GM11168 (cell line): ENCODE data around the gene C2orf49.

ENCODE experiments used
- in situ Hi-C: fragments of 300-500 bp; cut with MboI; formaldehyde crosslinking; loops from one replicate; pipeline ENCODE4 v1.12.0; 2022; ENCODE audit warnings: low sequenced_read_pairs; ENCODE audit not compliant: unreplicated experiment

Gene C2orf49

GRCh38 chr2:105358593-105358992, 21.3 kb downstream of the C2orf49 start:
- in situ Hi-C loops, result no loop called here

- in situ Hi-C loops, result no loop called here
Observed at GRCh38 chr2:105361102-105361889, 24.0 kb downstream of the C2orf49 start.

GRCh38 chr2:105362862-105363591, 25.7 kb downstream of the C2orf49 start:
- in situ Hi-C loops, result no loop called here

GRCh38 chr2:105364436-105365139, 27.2 kb downstream of the C2orf49 start:
- in situ Hi-C loops, result no loop called here

DNA sequence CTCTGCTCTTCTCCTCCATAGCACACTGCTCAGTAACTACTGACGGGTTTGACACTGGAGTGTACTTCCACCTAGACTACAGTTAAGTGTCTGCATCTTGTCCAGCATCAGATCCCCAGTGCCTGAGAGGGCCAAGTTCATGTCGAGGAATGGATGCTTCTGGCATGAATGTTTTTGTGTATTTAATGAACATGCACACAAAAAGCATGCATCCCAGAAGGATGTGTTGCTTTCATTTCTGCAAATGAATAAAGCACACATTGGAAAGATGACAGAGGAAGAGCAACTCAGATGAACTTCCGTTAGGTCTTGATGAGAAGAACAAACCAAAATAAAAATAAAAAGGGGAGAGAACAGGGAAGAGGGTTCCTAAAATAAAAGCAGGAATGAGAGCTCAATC, 27.9 kb downstream of the C2orf49 start:
- in situ Hi-C loops, result no loop called here

DNA sequence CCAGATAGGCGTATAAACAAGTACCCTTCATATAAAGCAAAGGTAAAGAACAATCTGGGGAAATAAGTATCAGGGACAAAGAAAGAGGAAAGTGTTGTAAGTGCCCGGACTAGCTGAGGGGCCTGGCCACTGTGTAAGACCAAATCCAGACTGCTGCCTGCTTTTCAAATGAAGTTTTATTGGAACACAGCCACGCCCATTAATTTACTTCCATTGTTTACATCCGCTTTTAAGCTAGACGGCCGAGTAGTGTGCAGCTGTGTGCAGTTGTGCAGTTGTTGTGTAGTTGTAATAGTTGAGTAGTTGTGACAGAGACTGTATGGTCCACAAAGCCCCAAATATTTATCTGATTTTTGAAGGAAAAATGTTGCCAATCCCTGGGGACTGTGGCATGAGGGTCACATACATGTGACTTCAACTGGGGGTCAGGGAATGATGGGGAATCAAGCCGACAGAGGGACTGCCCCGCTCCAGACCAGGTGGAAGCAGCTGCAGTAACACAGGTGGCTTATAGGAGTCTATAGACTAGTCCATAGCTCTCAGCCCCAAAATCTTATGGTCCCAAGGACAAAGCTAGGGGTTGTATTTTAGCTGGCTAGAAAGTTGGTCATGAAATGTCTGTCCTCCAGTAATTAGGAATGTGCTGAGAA, 31.5 kb downstream of the C2orf49 start:
- in situ Hi-C loops, result no loop called here

DNA sequence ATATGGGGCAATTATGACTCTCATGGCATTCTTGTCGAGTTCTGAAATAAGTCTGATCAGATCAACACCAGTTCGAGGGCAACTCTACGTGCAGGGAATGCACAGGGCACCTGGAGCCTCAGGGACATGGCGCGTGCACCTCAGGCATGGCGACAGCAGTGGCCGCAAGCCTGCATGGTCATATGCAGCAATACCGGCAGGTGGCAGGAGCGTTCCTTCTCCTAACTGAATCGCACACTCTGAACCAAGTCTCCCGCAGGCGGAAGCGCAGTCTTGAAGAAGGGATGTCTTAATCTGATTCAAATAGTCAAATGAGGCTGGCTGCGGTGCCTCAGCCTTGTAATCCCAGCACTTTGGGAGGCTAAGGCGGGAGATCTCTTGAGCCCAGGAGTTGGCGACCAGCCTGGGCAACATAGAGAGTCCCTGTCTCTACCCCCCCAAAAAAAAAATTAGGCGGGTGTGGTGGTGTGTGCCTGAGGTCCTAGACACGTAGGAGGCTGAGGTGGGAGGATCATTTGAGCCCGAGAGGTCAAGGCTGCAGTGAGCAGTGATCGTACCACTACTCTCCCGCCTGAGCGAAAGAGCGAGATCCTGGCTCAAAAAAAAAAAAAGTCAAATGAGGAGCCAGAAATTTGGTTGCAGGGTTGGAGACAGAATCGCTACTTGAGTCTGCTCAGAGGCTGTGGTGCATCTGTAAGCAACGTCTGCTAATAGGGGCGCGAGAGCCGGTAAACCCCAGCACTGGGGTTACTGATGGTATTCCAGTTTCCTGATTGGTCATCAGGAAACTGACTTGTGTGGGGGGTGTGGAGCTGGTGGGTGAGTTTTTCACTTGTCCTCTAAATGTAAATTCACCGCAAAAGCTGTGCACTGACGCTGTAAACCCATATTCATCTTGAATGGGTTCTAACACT, 32.7 kb downstream of the C2orf49 start:
- in situ Hi-C loops, result loop anchor here (5.0 kb wide), 1 partner anchor 162 kb away; no protein-coding TSS in a partner anchor

DNA sequence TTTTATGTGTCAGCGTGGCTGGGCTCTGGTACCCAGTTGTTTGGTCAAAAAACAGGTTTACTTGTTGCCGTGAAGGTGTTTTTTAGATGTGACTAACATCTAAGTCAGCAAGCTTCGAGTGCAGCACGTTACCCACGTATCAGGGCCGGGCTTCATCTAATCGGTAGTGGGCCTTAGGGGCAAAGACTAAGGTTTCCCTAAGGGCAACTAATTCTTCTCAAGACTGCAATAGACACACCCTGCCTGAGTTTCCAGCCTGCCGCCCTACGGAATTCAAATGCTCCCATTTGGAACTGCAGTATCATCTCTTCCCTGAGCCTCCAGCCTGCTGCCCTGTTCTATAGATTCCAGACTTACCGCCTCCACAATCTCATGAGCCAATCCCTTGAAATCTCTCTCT, 33.8 kb downstream of the C2orf49 start:
- in situ Hi-C loops, result loop anchor here (5.0 kb wide), 1 partner anchor 161 kb away; no protein-coding TSS in a partner anchor

DNA sequence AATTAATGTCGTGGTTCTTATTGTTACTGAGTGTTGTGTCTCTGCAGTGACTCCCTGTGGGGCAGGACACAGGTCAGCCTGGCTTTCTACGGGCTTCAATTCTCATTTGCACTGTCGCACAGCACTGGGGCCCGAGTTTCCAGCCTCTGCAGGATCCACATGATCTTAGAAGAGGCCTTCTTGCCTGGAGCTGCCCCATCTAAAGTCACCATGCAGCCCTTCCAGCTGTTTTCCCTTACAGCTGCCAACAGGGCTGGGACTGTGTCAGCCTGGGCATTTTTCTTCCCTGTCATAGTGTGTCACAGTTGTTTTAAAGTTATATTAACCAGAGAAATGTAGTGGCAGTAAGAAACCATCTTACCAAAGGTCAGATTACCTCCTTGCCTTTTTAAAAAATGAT, 34.5 kb downstream of the C2orf49 start:
- in situ Hi-C loops, result loop anchor here (5.0 kb wide), 1 partner anchor 160 kb away; no protein-coding TSS in a partner anchor

GRCh38 chr2:105373344-105373781, 36.0 kb downstream of the C2orf49 start:
- in situ Hi-C loops, result loop anchor here (5.0 kb wide), 1 partner anchor 159 kb away; no protein-coding TSS in a partner anchor

DNA sequence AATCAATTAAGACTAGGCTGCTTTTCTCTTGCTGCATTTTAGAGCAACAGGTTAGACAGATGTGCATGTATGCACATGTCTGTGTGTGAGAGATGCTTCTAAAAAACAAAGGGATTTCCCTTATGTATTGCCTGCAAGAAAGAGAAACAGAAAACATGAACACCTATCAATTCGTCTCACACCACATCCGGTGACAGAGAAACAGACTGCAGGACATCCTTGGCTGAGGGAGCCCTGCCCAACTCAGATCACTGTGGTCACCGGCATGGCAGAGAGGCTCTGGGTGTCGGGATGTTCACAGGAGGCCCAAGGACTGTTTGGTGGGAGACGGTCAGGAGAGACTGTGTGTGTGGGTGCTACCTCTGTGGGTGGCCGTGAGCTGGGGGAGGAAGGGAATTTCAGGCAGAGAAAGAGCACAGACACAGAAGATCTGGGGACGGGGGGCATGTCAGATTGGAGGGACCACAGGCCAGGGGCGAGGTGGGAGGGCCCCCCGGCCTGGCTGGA, 36.6 kb downstream of the C2orf49 start:
- in situ Hi-C loops, result loop anchor here (5.0 kb wide), 1 partner anchor 158 kb away; no protein-coding TSS in a partner anchor

- in situ Hi-C loops, result no loop called here
Observed at GRCh38 chr2:105375001-105375561, 37.7 kb downstream of the C2orf49 start.

GRCh38 chr2:105376010-105376409, 38.7 kb downstream of the C2orf49 start:
- in situ Hi-C loops, result no loop called here

- in situ Hi-C loops, result no loop called here
Observed at GRCh38 chr2:105376789-105377240, 39.5 kb downstream of the C2orf49 start.

- in situ Hi-C loops, result no loop called here
Observed at GRCh38 chr2:105377871-105378270, 40.5 kb downstream of the C2orf49 start.

GRCh38 chr2:105378276-105378840, 41.0 kb downstream of the C2orf49 start:
- in situ Hi-C loops, result no loop called here

GRCh38 chr2:105378921-105379383, 41.6 kb downstream of the C2orf49 start:
- in situ Hi-C loops, result no loop called here

DNA sequence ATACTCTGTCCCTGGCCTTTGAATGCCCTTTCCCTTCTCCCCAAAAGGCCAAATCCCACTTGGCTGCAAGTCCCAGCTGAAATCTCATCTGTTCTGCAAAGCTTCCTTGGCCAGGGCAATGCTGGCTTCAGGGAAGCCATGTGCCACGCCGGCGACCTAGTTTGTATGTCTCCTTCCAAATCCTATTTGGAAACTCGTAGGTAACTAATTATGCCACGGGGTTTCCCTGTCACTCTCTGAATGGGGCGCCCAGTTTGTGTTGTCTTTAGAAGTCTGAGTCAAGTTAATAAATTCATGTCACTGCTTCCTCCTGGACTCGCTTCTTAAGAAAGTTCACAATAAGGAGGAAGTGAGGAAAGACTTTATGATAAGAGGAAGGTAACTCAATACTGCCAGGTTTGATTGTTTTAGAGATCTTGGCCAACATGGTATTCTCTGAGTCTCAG, 42.4 kb downstream of the C2orf49 start:
- in situ Hi-C loops, result no loop called here
